OCI-LY1 (cell line): ENCODE results near the gene JMJD1C.

Experiments used
- H2AFZ ChIP-seq: fragments of 200-600 bp; sonication (generic), shearing (Covaris generic); 2 replicates; pipeline ENCODE4 v1.6.0; 2014; ENCODE audit warnings: antibody characterized with exemption, mild to moderate bottlenecking, low read length
- H3F3A ChIP-seq: fragments of 200-600 bp; sonication (generic), shearing (Covaris generic); 2 replicates; pipeline ENCODE4 v1.6.0; 2014; ENCODE audit warnings: mild to moderate bottlenecking, antibody characterized with exemption, low read length, moderate library complexity; ENCODE audit not compliant: insufficient read depth
- H3K27ac ChIP-seq: fragments of 200-600 bp; sonication (generic); 2 replicates; pipeline ENCODE4 v1.5.1; 2014; ENCODE audit warnings: low read length, mixed run types, mild to moderate bottlenecking, low read depth; ENCODE audit not compliant: poor library complexity, severe bottlenecking
- H3K27me3 ChIP-seq: fragments of 200-600 bp; sonication (generic); 2 replicates; pipeline ENCODE4 v1.6.0; 2014; ENCODE audit warnings: antibody characterized with exemption, mild to moderate bottlenecking, low read length, moderate library complexity; ENCODE audit not compliant: insufficient read depth
- H3K36me3 ChIP-seq: fragments of 200-600 bp; sonication (generic); 2 replicates; pipeline ENCODE4 v1.6.1; 2014; ENCODE audit warnings: mild to moderate bottlenecking, antibody characterized with exemption, low read length, moderate library complexity, mixed read lengths; ENCODE audit not compliant: insufficient read depth
- H3K4me1 ChIP-seq: fragments of 200-600 bp; sonication (generic); 2 replicates; pipeline ENCODE4 v1.5.1; 2014; ENCODE audit warnings: mild to moderate bottlenecking, low read length, moderate library complexity; ENCODE audit not compliant: insufficient read depth, severe bottlenecking
- H3K4me2 ChIP-seq: fragments of 200-600 bp; sonication (generic), shearing (Covaris generic); 2 replicates; pipeline ENCODE4 v1.6.1; 2014; ENCODE audit warnings: low read length
- H3K4me3 ChIP-seq: fragments of 200-600 bp; sonication (generic); 2 replicates; pipeline ENCODE4 v1.5.1; 2014; ENCODE audit warnings: low read length, low read depth, mild to moderate bottlenecking, mixed read lengths; ENCODE audit not compliant: poor library complexity, severe bottlenecking
- H3K79me2 ChIP-seq: fragments of 200-600 bp; shearing (Covaris generic); 2 replicates; pipeline ENCODE4 v1.6.1; 2016; ENCODE audit warnings: mixed run types, low read length, mixed read lengths; ENCODE audit not compliant: insufficient read depth
- H3K9ac ChIP-seq: fragments of 200-600 bp; sonication (generic), shearing (Covaris generic); 2 replicates; pipeline ENCODE4 v1.6.1; 2014; ENCODE audit warnings: mild to moderate bottlenecking, low read length, mixed read lengths
- H3K9me2 ChIP-seq: fragments of 200-600 bp; sonication (generic), shearing (Covaris generic); 2 replicates; pipeline ENCODE4 v1.6.1; 2014; ENCODE audit warnings: low read depth, mild to moderate bottlenecking, low read length, mixed read lengths
- H3K9me3 ChIP-seq: fragments of 200-600 bp; shearing (Covaris generic); 2 replicates; pipeline ENCODE4 v1.6.1; 2014; ENCODE audit warnings: low read length, mixed read lengths
- H4K20me1 ChIP-seq: fragments of 200-600 bp; sonication (generic), shearing (Covaris generic); 2 replicates; pipeline ENCODE4 v1.6.0; 2016; ENCODE audit warnings: mild to moderate bottlenecking, low read length; ENCODE audit not compliant: insufficient read depth
- EZH2 ChIP-seq: fragments of 200-600 bp; sonication (generic), shearing (Covaris generic); IDR thresholded peaks from 2 replicates; pipeline ENCODE4 v1.8.0; 2017; ENCODE audit warnings: borderline replicate concordance, mixed run types, mild to moderate bottlenecking, antibody characterized with exemption, low read length, moderate library complexity, mixed read lengths
- TF ChIP-seq, protein P1 (sequence below): fragments of 200-600 bp; sonication (generic), shearing (Covaris generic); IDR thresholded peaks from 2 replicates; pipeline ENCODE4 v1.5.1; 2017; ENCODE audit warnings: mild to moderate bottlenecking, antibody characterized with exemption, low read length, moderate library complexity, mixed read lengths

Gene JMJD1C

DNA sequence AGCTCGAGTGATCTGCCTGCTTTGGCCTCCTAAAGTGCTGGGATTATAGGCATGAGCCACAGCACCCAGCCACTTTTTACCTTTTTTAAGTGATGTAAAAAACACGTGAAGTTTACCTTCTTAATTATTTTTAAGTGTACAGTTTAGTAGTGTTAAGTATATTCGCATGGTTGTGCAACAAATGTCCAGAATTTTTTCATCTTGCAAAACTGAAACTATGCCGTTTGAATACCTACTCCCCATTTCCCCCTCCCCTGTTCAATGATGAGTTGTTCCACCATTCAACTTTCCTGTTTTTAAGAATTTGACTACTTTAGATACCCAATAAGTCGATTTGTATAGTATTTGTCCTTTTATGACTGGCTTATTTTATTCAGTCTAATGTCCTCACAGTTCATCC is 321.8 kb downstream of the JMJD1C start:
- Histone ChIP-seq H3K27ac (no peak overlapping the region), H3K36me3 (peaks cover 33% of the 10 kb centered on the region), H3K9me2 (no peaks in the 10 kb centered on the region), H3K4me1 (no peaks in the 10 kb centered on the region), H3F3A (no peaks in the 10 kb centered on the region), H3K4me2 (no peak overlapping the region), H3K4me3 (no peak overlapping the region), H3K9ac (no peak overlapping the region), H3K79me2 (peaks cover 59% of the 10 kb centered on the region), H2AFZ (no peak overlapping the region), H4K20me1 (0 out of 2 replicates have a peak, but pooled peaks cover 3% of the 10 kb centered on the region), H3K9me3 (no peaks in the 10 kb centered on the region), H3K27me3 (no peaks in the 10 kb centered on the region)
- TF ChIP-seq, protein P1, sequence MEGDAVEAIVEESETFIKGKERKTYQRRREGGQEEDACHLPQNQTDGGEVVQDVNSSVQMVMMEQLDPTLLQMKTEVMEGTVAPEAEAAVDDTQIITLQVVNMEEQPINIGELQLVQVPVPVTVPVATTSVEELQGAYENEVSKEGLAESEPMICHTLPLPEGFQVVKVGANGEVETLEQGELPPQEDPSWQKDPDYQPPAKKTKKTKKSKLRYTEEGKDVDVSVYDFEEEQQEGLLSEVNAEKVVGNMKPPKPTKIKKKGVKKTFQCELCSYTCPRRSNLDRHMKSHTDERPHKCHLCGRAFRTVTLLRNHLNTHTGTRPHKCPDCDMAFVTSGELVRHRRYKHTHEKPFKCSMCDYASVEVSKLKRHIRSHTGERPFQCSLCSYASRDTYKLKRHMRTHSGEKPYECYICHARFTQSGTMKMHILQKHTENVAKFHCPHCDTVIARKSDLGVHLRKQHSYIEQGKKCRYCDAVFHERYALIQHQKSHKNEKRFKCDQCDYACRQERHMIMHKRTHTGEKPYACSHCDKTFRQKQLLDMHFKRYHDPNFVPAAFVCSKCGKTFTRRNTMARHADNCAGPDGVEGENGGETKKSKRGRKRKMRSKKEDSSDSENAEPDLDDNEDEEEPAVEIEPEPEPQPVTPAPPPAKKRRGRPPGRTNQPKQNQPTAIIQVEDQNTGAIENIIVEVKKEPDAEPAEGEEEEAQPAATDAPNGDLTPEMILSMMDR, result no peak
- no peak for TF ChIP-seq EZH2

- peaks cover 74% of the 10 kb centered on the region for H3K79me2 ChIP-seq
- no peaks in the 10 kb centered on the region for H3K4me1 ChIP-seq
- H3K4me3 ChIP-seq, result no peak overlapping the region
- H3K4me2 ChIP-seq, result no peak overlapping the region
- no peaks in the 10 kb centered on the region for H3K9me2 ChIP-seq
- H3K27ac ChIP-seq, result no peak overlapping the region
- no peaks in the 10 kb centered on the region for H3F3A ChIP-seq
- no peaks in the 10 kb centered on the region for H3K27me3 ChIP-seq
- 0 out of 2 replicates have a peak, but pooled peaks cover 3% of the 10 kb centered on the region for H4K20me1 ChIP-seq
- H3K36me3 ChIP-seq, result peaks cover 32% of the 10 kb centered on the region
- H2AFZ ChIP-seq, result no peak overlapping the region
- no peak for TF ChIP-seq EZH2
- TF ChIP-seq, protein P1, result no peak
- no peak overlapping the region for H3K9ac ChIP-seq
- no peaks in the 10 kb centered on the region for H3K9me3 ChIP-seq
Measured at GRCh38 chr10:63142136-63142535, 323.6 kb downstream of the JMJD1C start.

DNA sequence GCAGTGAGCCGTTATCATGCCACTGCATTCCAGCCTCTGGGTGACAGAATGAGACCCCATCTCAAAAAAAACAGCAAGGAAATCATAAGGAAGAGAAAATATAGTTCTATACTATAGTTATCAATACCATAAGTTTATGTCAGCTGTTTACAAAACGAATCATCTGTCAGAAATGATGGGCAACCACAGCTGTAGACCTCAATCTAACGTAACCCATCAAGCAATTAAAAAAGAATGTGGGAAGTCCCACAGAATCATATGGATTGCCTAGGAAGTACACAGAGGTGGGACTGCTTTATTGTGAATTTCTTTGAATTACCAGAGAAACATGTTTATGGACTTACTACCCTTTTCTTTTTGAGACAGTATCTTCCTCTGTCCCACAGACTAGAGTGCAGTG is 325.7 kb downstream of the JMJD1C start:
- no peaks in the 10 kb centered on the region for H3K9me2 ChIP-seq
- no peaks in the 10 kb centered on the region for H3K9me3 ChIP-seq
- no peak overlapping the region for H2AFZ ChIP-seq
- H3K79me2 ChIP-seq, result peaks cover 76% of the 10 kb centered on the region
- H4K20me1 ChIP-seq, result no peaks in the 10 kb centered on the region
- no peak overlapping the region for H3K9ac ChIP-seq
- no peak overlapping the region for H3K27ac ChIP-seq
- peaks cover 10% of the 10 kb centered on the region for H3K4me1 ChIP-seq
- no peak overlapping the region for H3K4me2 ChIP-seq
- H3K27me3 ChIP-seq, result no peaks in the 10 kb centered on the region
- no peaks in the 10 kb centered on the region for H3F3A ChIP-seq
- no peak overlapping the region for H3K4me3 ChIP-seq
- TF ChIP-seq EZH2, result no peak
- TF ChIP-seq, protein P1, result no peak
- H3K36me3 ChIP-seq, result peaks cover 33% of the 10 kb centered on the region
